K562 (cell line): ENCODE measurements around the gene PTGIR. TPM values are rescaled to one million over a fixed set of nuclear protein-coding genes. Genes with fewer than 3 reads are reported as not detected.

Source experiments
- ARID2 ChIP-seq: fragments of 450-650 bp; IDR thresholded peaks from 2 replicates; pipeline ENCODE4 v1.6.1; 2017; ENCODE audit warnings: antibody characterized with exemption, mild to moderate bottlenecking
- BACH1 ChIP-seq: fragments of 200-800 bp; sonication (Bioruptor generic); IDR thresholded peaks from 2 replicates; pipeline ENCODE4 v1.6.1; 2016; ENCODE audit warnings: missing genetic modification characterization, missing compliant biosample characterization
- HDGF ChIP-seq: fragments of 450-650 bp; IDR thresholded peaks from 2 replicates; pipeline ENCODE4 v1.6.1; 2016
- HNRNPUL1 ChIP-seq: fragments of 200-400 bp; formaldehyde crosslinking; IDR thresholded peaks from 2 replicates; pipeline ENCODE4 v1.6.1; 2017; ENCODE audit warnings: low read length
- KDM4B ChIP-seq, 2 experiments: fragments of 450-650 bp in 1 of 2; sonication (generic) in 1 of 2; IDR thresholded peaks; 2 replicates each; pipeline ENCODE4 v1.6.1; 2016 to 2017; ENCODE audit warnings: borderline replicate concordance in 2 of 2, antibody characterized with exemption in 1 of 2, low read depth in 1 of 2, mild to moderate bottlenecking in 1 of 2
- MAFF ChIP-seq: IDR thresholded peaks from 2 replicates; pipeline ENCODE4 v1.6.1; 2012; ENCODE audit warnings: low read length, improper control_type of control experiment
- MEF2D ChIP-seq: conservative IDR thresholded peaks from 2 replicates; pipeline ENCODE4 v1.6.1; 2016; ENCODE audit warnings: low read depth, missing genetic modification characterization, missing compliant biosample characterization
- NFIC ChIP-seq: fragments of 450-650 bp; IDR thresholded peaks from 2 replicates; pipeline ENCODE4 v1.6.1; 2017; ENCODE audit warnings: mild to moderate bottlenecking, inconsistent platforms
- SAFB ChIP-seq: fragments of 200-400 bp; formaldehyde crosslinking; IDR thresholded peaks from 2 replicates; pipeline ENCODE4 v1.6.1; 2017; ENCODE audit warnings: low read depth, low read length, borderline replicate concordance
- SREBF1 ChIP-seq: fragments of 150-350 bp; IDR thresholded peaks from 2 replicates; pipeline ENCODE4 v1.6.1; 2014; ENCODE audit warnings: antibody characterized with exemption, low read depth, low read length, borderline replicate concordance
- UBTF ChIP-seq, 2 experiments: IDR thresholded peaks; 2 replicates each; pipeline ENCODE4 v1.6.1; 2012; ENCODE audit warnings: improper control_type of control experiment in 2 of 2, low read depth in 2 of 2, low read length in 2 of 2, borderline replicate concordance in 1 of 2
- XRCC5 ChIP-seq: fragments of 200-400 bp; formaldehyde crosslinking; IDR thresholded peaks from 2 replicates; pipeline ENCODE4 v1.6.1; 2017; ENCODE audit warnings: low read depth, mild to moderate bottlenecking, low read length
- ZNF274 ChIP-seq: IDR thresholded peaks from 2 replicates; pipeline ENCODE4 v1.6.1; 2011; ENCODE audit warnings: low read depth, mild to moderate bottlenecking, low read length, moderate library complexity, borderline replicate concordance
- ZNF699 ChIP-seq: fragments of 250-450 bp; sonication (Bioruptor Pico); IDR thresholded peaks from 2 replicates; pipeline ENCODE4 v1.8.0; 2021; ENCODE audit warnings: mild to moderate bottlenecking, moderate library complexity; ENCODE audit not compliant: insufficient replicate concordance
- polyA plus RNA-seq, 8 experiments: library from polyadenylated mRNA; depleted of rRNA in 4 of 8; stranded (reverse) in 5 of 8; unstranded in 3 of 8; fragments of >200 nt; fragmentation: Nextera tagmentation in 2 of 8; fragmentation: Illumina TruSeq in 1 of 8; extraction: Ambion mirVana in 2 of 8; extraction: Trizol in 1 of 8; gene quantifications; 2 replicates each; pipeline versions ENCODE4 v1.2.1 to v1.2.3, GENCODE V29; 2011 to 2014; ENCODE audit warnings: inconsistent platforms in 1 of 8, missing spikeins in 1 of 8
- total RNA-seq, 7 experiments: library from RNA; depleted of rRNA in 6 of 7; stranded (reverse); fragments of >200 nt in 6 of 7; fragmentation: Illumina TruSeq in 2 of 7; extraction: Trizol in 2 of 7; gene quantifications; 2 replicates each; pipeline versions ENCODE4 v1.2.1 to v1.2.3, GENCODE V29; 2011 to 2021; ENCODE audit warnings: low replicate concordance in 1 of 7
- TF ChIP-seq, protein P1 (sequence below): fragments of 450-650 bp; formaldehyde crosslinking; IDR thresholded peaks from 2 replicates; pipeline ENCODE4 v1.4.0; 2020; ENCODE audit warnings: mild to moderate bottlenecking, moderate library complexity
- TF ChIP-seq, protein P2 (sequence below), 2 experiments: IDR thresholded peaks; 2 replicates each; pipeline ENCODE4 v1.6.1; 2011; ENCODE audit warnings: borderline replicate concordance in 1 of 2, control low read depth in 1 of 2, low read depth in 1 of 2, low read length in 1 of 2, mild to moderate bottlenecking in 1 of 2, mixed read lengths in 1 of 2, moderate library complexity in 1 of 2; ENCODE audit not compliant: insufficient read depth in 1 of 2, insufficient read length in 1 of 2, poor library complexity in 1 of 2, severe bottlenecking in 1 of 2; ENCODE audit errors: extremely low read depth in 1 of 2
- TF ChIP-seq, protein P3 (sequence below): fragments of 250-450 bp; sonication (Bioruptor Pico); IDR thresholded peaks from 2 replicates; pipeline ENCODE4 v1.4.0; 2020; ENCODE audit warnings: mild to moderate bottlenecking, moderate library complexity

The PTGIR gene
- total and polyA plus RNA-seq, 9 of the 15 experiments (the other 6 are each of a cell fraction or from before 2014, with no cell fraction given) = 0.11 to 3.4 (median 1.1) TPM; not detected in 1

- 0 out of 4 replicates have a peak, but pooled peaks of 1 of the 2 experiments have one; percentile 56 for TF ChIP-seq UBTF (IDR thresholded peaks at IDR 0.05; ENCODE audit: borderline replicate concordance in 1 of 2, low read depth in 2 of 2, low read length in 2 of 2)
- TF ChIP-seq, protein P1, sequence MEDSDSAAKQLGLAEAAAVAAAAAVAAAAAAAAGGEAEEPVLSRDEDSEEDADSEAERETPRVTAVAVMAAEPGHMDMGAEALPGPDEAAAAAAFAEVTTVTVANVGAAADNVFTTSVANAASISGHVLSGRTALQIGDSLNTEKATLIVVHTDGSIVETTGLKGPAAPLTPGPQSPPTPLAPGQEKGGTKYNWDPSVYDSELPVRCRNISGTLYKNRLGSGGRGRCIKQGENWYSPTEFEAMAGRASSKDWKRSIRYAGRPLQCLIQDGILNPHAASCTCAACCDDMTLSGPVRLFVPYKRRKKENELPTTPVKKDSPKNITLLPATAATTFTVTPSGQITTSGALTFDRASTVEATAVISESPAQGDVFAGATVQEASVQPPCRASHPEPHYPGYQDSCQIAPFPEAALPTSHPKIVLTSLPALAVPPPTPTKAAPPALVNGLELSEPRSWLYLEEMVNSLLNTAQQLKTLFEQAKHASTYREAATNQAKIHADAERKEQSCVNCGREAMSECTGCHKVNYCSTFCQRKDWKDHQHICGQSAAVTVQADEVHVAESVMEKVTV (CRISPR knock-in tag) = peak; percentile 36; the same call in 1 of the 2 replicates
- TF ChIP-seq KDM4B (IDR thresholded peaks at IDR 0.05; ENCODE audit: borderline replicate concordance in 2 of 2, low read depth in 1 of 2) = 0 out of 4 replicates have a peak, but pooled peaks of 1 of the 2 experiments have one; percentile 51
- TF ChIP-seq HDGF = no peak
- TF ChIP-seq NFIC = peak; percentile 53
- no peak for TF ChIP-seq HNRNPUL1
- TF ChIP-seq MEF2D (tag) = no peak
- TF ChIP-seq, protein P2, sequence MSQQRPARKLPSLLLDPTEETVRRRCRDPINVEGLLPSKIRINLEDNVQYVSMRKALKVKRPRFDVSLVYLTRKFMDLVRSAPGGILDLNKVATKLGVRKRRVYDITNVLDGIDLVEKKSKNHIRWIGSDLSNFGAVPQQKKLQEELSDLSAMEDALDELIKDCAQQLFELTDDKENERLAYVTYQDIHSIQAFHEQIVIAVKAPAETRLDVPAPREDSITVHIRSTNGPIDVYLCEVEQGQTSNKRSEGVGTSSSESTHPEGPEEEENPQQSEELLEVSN (IDR thresholded peaks at IDR 0.05; ENCODE audit: borderline replicate concordance in 1 of 2, extremely low read depth in 1 of 2, insufficient read depth in 1 of 2, insufficient read length in 1 of 2, low read depth in 1 of 2, low read length in 1 of 2, poor library complexity in 1 of 2, severe bottlenecking in 1 of 2) = peak in 1 of 2 experiments; percentile 44
- no peak for TF ChIP-seq SAFB
- no peak for TF ChIP-seq BACH1 (tag)
- TF ChIP-seq ZNF274 = no peak
- TF ChIP-seq, protein P3, sequence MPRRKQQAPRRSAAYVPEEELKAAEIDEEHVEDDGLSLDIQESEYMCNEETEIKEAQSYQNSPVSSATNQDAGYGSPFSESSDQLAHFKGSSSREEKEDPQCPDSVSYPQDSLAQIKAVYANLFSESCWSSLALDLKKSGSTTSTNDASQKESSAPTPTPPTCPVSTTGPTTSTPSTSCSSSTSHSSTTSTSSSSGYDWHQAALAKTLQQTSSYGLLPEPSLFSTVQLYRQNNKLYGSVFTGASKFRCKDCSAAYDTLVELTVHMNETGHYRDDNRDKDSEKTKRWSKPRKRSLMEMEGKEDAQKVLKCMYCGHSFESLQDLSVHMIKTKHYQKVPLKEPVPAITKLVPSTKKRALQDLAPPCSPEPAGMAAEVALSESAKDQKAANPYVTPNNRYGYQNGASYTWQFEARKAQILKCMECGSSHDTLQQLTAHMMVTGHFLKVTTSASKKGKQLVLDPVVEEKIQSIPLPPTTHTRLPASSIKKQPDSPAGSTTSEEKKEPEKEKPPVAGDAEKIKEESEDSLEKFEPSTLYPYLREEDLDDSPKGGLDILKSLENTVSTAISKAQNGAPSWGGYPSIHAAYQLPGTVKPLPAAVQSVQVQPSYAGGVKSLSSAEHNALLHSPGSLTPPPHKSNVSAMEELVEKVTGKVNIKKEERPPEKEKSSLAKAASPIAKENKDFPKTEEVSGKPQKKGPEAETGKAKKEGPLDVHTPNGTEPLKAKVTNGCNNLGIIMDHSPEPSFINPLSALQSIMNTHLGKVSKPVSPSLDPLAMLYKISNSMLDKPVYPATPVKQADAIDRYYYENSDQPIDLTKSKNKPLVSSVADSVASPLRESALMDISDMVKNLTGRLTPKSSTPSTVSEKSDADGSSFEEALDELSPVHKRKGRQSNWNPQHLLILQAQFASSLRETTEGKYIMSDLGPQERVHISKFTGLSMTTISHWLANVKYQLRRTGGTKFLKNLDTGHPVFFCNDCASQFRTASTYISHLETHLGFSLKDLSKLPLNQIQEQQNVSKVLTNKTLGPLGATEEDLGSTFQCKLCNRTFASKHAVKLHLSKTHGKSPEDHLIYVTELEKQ (CRISPR knock-in tag) = no peak
- no peak for TF ChIP-seq ZNF699 (CRISPR knock-in tag)
- no peak for TF ChIP-seq SREBF1
- 0 out of 2 replicates have a peak, but pooled peaks have one; percentile 46 for TF ChIP-seq XRCC5
- TF ChIP-seq ARID2 = 0 out of 2 replicates have a peak, but pooled peaks have one; percentile 36
- no peak for TF ChIP-seq MAFF
Observed at GRCh38 chr19:46616631-46617322, 8.1 kb downstream of the PTGIR start (continued).
